HG03175 (cell line): ENCODE data around the gene MNT.

Experiments used
- ATAC-seq: cut with Tn5 transposase; IDR thresholded peaks from one replicate; pipeline ENCODE4 v1.9.1; 2021; ENCODE audit warnings: mild to moderate bottlenecking, moderate library complexity; ENCODE audit not compliant: unreplicated experiment

Gene MNT

GRCh38 chr17:2335726-2336214 is 65.1 kb downstream of the MNT start:
- no peak for ATAC-seq
